GM12878 (cell line): ENCODE results near the gene SLC31A1.

Experiments
- BRCA1 ChIP-seq: IDR thresholded peaks from 2 replicates; pipeline ENCODE4 v1.6.1; 2011; ENCODE audit warnings: low read depth, low read length, improper control_type of control experiment
- CREB1 ChIP-seq: IDR thresholded peaks from 2 replicates; pipeline ENCODE4 v1.6.1; 2012; ENCODE audit warnings: low read depth, mild to moderate bottlenecking, inconsistent platforms
- CTCF ChIP-seq, 3 experiments: IDR thresholded peaks in 2 of 3; conservative IDR thresholded peaks in 1 of 3; 2 replicates each; pipeline ENCODE4 v1.5.1; 2011; ENCODE audit warnings: low read depth in 3 of 3, low read length in 3 of 3, mild to moderate bottlenecking in 3 of 3, control low read depth in 2 of 3, moderate library complexity in 2 of 3, inconsistent platforms in 1 of 3, mixed read lengths in 1 of 3; ENCODE audit not compliant: control insufficient read depth in 2 of 3, insufficient read depth in 1 of 3; ENCODE audit errors: extremely low read depth in 1 of 3
- EP300 ChIP-seq, 2 experiments: fragments of 150-350 bp in 1 of 2; IDR thresholded peaks; 2 replicates each; pipeline ENCODE4 v1.6.1; 2011 to 2012; ENCODE audit warnings: low read depth in 2 of 2, low read length in 2 of 2, borderline replicate concordance in 1 of 2, improper control_type of control experiment in 1 of 2, inconsistent platforms in 1 of 2; ENCODE audit not compliant: control insufficient read depth in 1 of 2
- GATAD2B ChIP-seq: fragments of 450-650 bp; conservative IDR thresholded peaks from 2 replicates; pipeline ENCODE4 v1.6.1; 2017; ENCODE audit warnings: low read depth, mild to moderate bottlenecking, moderate library complexity
- MYC ChIP-seq: IDR thresholded peaks from 2 replicates; pipeline ENCODE4 v1.6.1; 2011; ENCODE audit warnings: mild to moderate bottlenecking, low read length, moderate library complexity, inconsistent platforms; ENCODE audit not compliant: insufficient read depth, insufficient replicate concordance, insufficient read length, severe bottlenecking
- RAD21 ChIP-seq: IDR thresholded peaks from 2 replicates; pipeline ENCODE4 v1.6.1; 2011; ENCODE audit warnings: mild to moderate bottlenecking, low read depth, low read length, moderate library complexity; ENCODE audit not compliant: insufficient read depth
- RCOR1 ChIP-seq: conservative IDR thresholded peaks from 2 replicates; pipeline ENCODE4 v1.6.1; 2012; ENCODE audit warnings: low read depth, low read length, improper control_type of control experiment
- RFX5 ChIP-seq: IDR thresholded peaks from 2 replicates; pipeline ENCODE4 v1.6.1; 2011; ENCODE audit warnings: low read depth, low read length, improper control_type of control experiment
- TF ChIP-seq, protein P1 (sequence below): IDR thresholded peaks from 2 replicates; pipeline ENCODE4 v1.6.1; 2012; ENCODE audit warnings: mild to moderate bottlenecking, low read depth, low read length

- TF ChIP-seq CREB1, result no peak
- no peak for TF ChIP-seq GATAD2B
- TF ChIP-seq BRCA1, result no peak
- TF ChIP-seq, protein P1, sequence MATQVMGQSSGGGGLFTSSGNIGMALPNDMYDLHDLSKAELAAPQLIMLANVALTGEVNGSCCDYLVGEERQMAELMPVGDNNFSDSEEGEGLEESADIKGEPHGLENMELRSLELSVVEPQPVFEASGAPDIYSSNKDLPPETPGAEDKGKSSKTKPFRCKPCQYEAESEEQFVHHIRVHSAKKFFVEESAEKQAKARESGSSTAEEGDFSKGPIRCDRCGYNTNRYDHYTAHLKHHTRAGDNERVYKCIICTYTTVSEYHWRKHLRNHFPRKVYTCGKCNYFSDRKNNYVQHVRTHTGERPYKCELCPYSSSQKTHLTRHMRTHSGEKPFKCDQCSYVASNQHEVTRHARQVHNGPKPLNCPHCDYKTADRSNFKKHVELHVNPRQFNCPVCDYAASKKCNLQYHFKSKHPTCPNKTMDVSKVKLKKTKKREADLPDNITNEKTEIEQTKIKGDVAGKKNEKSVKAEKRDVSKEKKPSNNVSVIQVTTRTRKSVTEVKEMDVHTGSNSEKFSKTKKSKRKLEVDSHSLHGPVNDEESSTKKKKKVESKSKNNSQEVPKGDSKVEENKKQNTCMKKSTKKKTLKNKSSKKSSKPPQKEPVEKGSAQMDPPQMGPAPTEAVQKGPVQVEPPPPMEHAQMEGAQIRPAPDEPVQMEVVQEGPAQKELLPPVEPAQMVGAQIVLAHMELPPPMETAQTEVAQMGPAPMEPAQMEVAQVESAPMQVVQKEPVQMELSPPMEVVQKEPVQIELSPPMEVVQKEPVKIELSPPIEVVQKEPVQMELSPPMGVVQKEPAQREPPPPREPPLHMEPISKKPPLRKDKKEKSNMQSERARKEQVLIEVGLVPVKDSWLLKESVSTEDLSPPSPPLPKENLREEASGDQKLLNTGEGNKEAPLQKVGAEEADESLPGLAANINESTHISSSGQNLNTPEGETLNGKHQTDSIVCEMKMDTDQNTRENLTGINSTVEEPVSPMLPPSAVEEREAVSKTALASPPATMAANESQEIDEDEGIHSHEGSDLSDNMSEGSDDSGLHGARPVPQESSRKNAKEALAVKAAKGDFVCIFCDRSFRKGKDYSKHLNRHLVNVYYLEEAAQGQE, result no peak
- TF ChIP-seq RCOR1, result no peak
- TF ChIP-seq CTCF (IDR thresholded peaks at IDR 0.05 in 2 of 3, conservative IDR thresholded peaks at IDR 0.05 in 1 of 3; ENCODE audit: control insufficient read depth in 2 of 3, extremely low read depth in 1 of 3, insufficient read depth in 1 of 3, low read depth in 3 of 3, low read length in 3 of 3), result no peak
- TF ChIP-seq RAD21, result no peak
- TF ChIP-seq RFX5, result no peak
- TF ChIP-seq MYC, result no peak
- TF ChIP-seq EP300 (IDR thresholded peaks at IDR 0.05; ENCODE audit: borderline replicate concordance in 1 of 2, control insufficient read depth in 1 of 2, low read depth in 2 of 2, low read length in 2 of 2), result no peak
Observed at GRCh38 chr9:113267911-113268566, 46.7 kb downstream of the SLC31A1 start.
